Activated T-cell treated with anti-CD3 and anti-CD28 coated beads, Interleukin-2, amount 50 U/mL, for 72 hours (primary cell): ENCODE measurements around the gene MEP1B. TPM values are rescaled to one million over a fixed set of nuclear protein-coding genes. Genes with fewer than 3 reads are reported as not detected.
"Not testable (repeated sequence)": the region's sequence is repeated elsewhere in the genome, so short reads cannot be mapped to it uniquely, and the experiment has no call there.

Experiments used
- ATAC-seq, 2 donors: fragments of 150-1000 bp; cut with Tn5 transposase; replicated peaks in 1 of 2; 2 replicates each; pipeline ENCODE4 v1.10.0; 2021; ENCODE audit warnings: moderate library complexity in 2 of 2, mild to moderate bottlenecking in 1 of 2
- DNase-seq, 2 donors: peaks; one replicate each; pipeline ENCODE4 v3.0.0; 2021 to 2022; ENCODE audit warnings: mixed read lengths in 1 of 2
- H3K27ac Mint-ChIP-seq: one replicate; pipeline ENCODE4 v1.8.0; 2022; ENCODE audit warnings: mild to moderate bottlenecking, moderate library complexity, mixed read lengths
- H3K27me3 Mint-ChIP-seq: one replicate; pipeline ENCODE4 v1.8.0; 2022; ENCODE audit warnings: low read depth, mixed read lengths
- H3K36me3 Mint-ChIP-seq, 2 donors: one replicate each; pipeline ENCODE4 v1.8.0; 2022; ENCODE audit warnings: mixed read lengths in 2 of 2, mild to moderate bottlenecking in 1 of 2; ENCODE audit not compliant: insufficient read depth in 2 of 2
- H3K4me1 Mint-ChIP-seq: one replicate; pipeline ENCODE4 v1.8.0; 2022; ENCODE audit warnings: low read depth, mixed read lengths
- H3K4me3 Mint-ChIP-seq, 2 donors: one replicate each; pipeline ENCODE4 v1.8.0; 2022; ENCODE audit warnings: mild to moderate bottlenecking in 2 of 2, mixed read lengths in 2 of 2, moderate library complexity in 2 of 2
- H3K9me3 Mint-ChIP-seq, 2 donors: one replicate each; pipeline ENCODE4 v1.8.0; 2022; ENCODE audit warnings: mixed read lengths in 2 of 2
- total RNA-seq, 2 donors: library from RNA; stranded (reverse); gene quantifications; one replicate each; pipeline ENCODE4 v1.2.3, GENCODE V29; 2022

MEP1B gene
- total RNA-seq, 2 donors from 2014 or later, result not detected

DNA sequence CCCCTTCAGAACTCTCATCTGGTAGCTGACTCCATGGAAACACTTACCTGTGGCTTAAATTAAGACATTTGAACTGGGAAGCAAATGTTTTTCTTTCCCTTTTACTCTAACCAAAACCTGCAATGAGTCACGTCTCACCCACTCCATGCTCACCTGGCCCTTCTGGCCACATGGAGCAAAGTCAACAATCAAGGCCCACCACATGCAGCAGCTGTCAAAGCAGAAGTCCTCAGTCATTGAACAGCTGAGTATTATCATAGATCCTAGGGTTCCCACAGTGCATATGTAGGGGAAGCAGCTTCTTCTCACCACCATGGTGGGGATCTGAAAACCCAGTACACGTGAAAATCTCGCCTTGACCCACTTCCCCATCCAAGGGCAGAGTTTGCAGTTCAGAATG is 12.3 kb upstream of the MEP1B start:
- no peak overlapping the region for H3K4me3 Mint-ChIP-seq
- peaks cover 2 to 3% of the 10 kb centered on the region in 2 donors for H3K9me3 Mint-ChIP-seq
- no peaks in the 10 kb centered on the region for H3K36me3 Mint-ChIP-seq
- H3K27me3 Mint-ChIP-seq, result no peaks in the 10 kb centered on the region
- H3K27ac Mint-ChIP-seq, result no peak overlapping the region
- no peaks in the 10 kb centered on the region for H3K4me1 Mint-ChIP-seq
- no peak for DNase-seq
- ATAC-seq, result no peak

- peaks cover 6 to 8% of the 10 kb centered on the region in 2 donors for H3K9me3 Mint-ChIP-seq
- peaks cover 2% of the 10 kb centered on the region in 2 donors for H3K36me3 Mint-ChIP-seq
- DNase-seq (no peak), ATAC-seq (no peak)
- no peak overlapping the region for H3K4me3 Mint-ChIP-seq
- H3K27me3 Mint-ChIP-seq, result peaks cover 7% of the 10 kb centered on the region
- no peaks in the 10 kb centered on the region for H3K4me1 Mint-ChIP-seq
- H3K27ac Mint-ChIP-seq, result no peak overlapping the region
Measured at GRCh38 chr18:32183503-32183902, 6.3 kb upstream of the MEP1B start.

- H3K9me3 Mint-ChIP-seq, result no peaks in the 10 kb centered on the region
- H3K27me3 Mint-ChIP-seq, result peaks cover 18% of the 10 kb centered on the region
- H3K27ac Mint-ChIP-seq, result no peak overlapping the region
- no peaks in the 10 kb centered on the region for H3K36me3 Mint-ChIP-seq
- H3K4me1 Mint-ChIP-seq, result no peaks in the 10 kb centered on the region
- DNase-seq (no peak), ATAC-seq (no peak)
- no peak overlapping the region for H3K4me3 Mint-ChIP-seq
Measured at GRCh38 chr18:32190209-32190608, 370 bp downstream of the MEP1B start.

- Mint-ChIP-seq H3K4me3 (no peak overlapping the region), H3K36me3 (no peaks in the 10 kb centered on the region), H3K9me3 (no peaks in the 10 kb centered on the region), H3K27me3 (peaks cover 4% of the 10 kb centered on the region), H3K27ac (no peak overlapping the region), H3K4me1 (no peaks in the 10 kb centered on the region)
- no peak for ATAC-seq
- no peak for DNase-seq
Measured at GRCh38 chr18:32195881-32196815, 6.3 kb downstream of the MEP1B start.

DNA sequence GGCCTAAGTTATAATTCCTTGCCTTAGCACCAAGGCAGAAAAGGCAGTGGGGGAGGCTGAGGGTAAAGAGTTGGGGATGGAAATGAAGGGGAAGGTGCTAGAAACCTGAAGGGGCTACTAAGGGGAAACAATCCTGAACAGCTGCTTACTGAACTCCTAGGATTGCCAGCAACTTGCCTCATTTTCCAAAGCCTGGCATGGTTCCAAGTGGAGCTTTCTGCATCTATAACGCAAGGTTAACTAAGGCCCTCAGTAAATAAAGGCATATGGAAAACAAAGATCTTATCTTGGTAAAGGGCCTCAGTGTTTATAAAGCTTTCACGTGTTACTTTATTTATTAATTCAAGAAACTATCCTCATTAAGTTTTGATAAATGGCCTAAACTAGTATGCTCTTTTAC is 10.9 kb downstream of the MEP1B start:
- no peaks in the 10 kb centered on the region for H3K36me3 Mint-ChIP-seq
- ATAC-seq, result no peak
- DNase-seq, result no peak
- no peaks in the 10 kb centered on the region for H3K4me1 Mint-ChIP-seq
- H3K27ac Mint-ChIP-seq, result no peak overlapping the region
- H3K4me3 Mint-ChIP-seq, result no peak overlapping the region
- no peaks in the 10 kb centered on the region for H3K27me3 Mint-ChIP-seq
- H3K9me3 Mint-ChIP-seq, result no peaks in the 10 kb centered on the region

DNA sequence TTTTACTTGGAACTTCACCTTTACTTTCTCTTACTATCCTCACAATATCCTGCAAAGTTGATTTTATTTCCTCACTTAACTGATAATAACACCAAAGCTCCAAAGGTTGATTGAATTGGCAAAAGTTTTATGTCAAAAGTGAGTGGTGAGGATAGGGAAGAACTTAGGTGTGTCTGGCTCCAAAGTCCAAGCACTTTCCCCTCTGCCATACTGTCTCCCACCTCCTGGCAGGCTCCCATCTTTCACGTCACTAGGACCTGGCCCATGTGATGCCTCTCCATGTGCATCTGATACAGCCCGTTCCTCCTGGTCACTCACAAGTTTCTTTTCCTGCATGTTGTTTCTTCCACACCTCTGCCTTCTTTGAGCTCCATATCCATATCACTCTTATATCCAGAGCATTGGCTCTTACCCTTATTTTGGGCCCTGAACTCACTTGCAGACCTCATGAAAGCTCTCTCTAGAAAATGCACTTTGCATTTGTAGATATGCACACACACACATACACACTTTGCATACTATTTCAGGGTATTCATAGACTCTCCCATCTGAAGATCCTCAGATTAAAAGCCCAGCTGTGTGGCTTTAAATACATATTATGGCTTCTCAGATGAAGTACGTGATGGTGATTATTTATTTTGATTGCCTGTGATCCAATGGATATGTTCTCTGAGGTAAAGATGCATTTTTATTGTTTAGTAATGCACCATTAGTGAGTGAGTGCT is 12.3 kb downstream of the MEP1B start:
- H3K4me1 Mint-ChIP-seq, result no peaks in the 10 kb centered on the region
- DNase-seq (no peak), ATAC-seq (no peak)
- no peak overlapping the region for H3K4me3 Mint-ChIP-seq
- H3K27me3 Mint-ChIP-seq, result no peaks in the 10 kb centered on the region
- H3K27ac Mint-ChIP-seq, result no peak overlapping the region
- H3K36me3 Mint-ChIP-seq, result no peaks in the 10 kb centered on the region
- H3K9me3 Mint-ChIP-seq, result no peaks in the 10 kb centered on the region

- Mint-ChIP-seq H3K9me3 (no peaks in the 10 kb centered on the region), H3K36me3 (no peaks in the 10 kb centered on the region), H3K27me3 (no peaks in the 10 kb centered on the region), H3K27ac (no peak overlapping the region), H3K4me1 (no peaks in the 10 kb centered on the region), H3K4me3 (no peak overlapping the region)
- ATAC-seq, result no peak
- DNase-seq, result no peak
Measured at GRCh38 chr18:32208023-32208422, 18.2 kb downstream of the MEP1B start.

GRCh38 chr18:32208577-32208976 is 18.7 kb downstream of the MEP1B start:
- Mint-ChIP-seq H3K27me3 (no peaks in the 10 kb centered on the region), H3K36me3 (no peaks in the 10 kb centered on the region), H3K4me1 (no peaks in the 10 kb centered on the region), H3K4me3 (no peak overlapping the region), H3K27ac (no peak overlapping the region), H3K9me3 (no peaks in the 10 kb centered on the region)
- DNase-seq (no peak), ATAC-seq (no peak)

- no peaks in the 10 kb centered on the region for H3K27me3 Mint-ChIP-seq
Measured at GRCh38 chr18:32209685-32210445, 20.0 kb downstream of the MEP1B start.

GRCh38 chr18:32213693-32214092 is 23.9 kb downstream of the MEP1B start:
- Mint-ChIP-seq H3K9me3 (no peaks in the 10 kb centered on the region), H3K36me3 (no peaks in the 10 kb centered on the region)
- DNase-seq, result no peak

More at GRCh38 chr18:32209685-32210445, 20.0 kb downstream of the MEP1B start:
- ATAC-seq, result no peak
- Mint-ChIP-seq H3K27ac (no peak overlapping the region), H3K4me3 (no peak overlapping the region), H3K4me1 (no peaks in the 10 kb centered on the region), H3K36me3 (no peaks in the 10 kb centered on the region), H3K9me3 (no peaks in the 10 kb centered on the region)
- DNase-seq, result no peak

DNA sequence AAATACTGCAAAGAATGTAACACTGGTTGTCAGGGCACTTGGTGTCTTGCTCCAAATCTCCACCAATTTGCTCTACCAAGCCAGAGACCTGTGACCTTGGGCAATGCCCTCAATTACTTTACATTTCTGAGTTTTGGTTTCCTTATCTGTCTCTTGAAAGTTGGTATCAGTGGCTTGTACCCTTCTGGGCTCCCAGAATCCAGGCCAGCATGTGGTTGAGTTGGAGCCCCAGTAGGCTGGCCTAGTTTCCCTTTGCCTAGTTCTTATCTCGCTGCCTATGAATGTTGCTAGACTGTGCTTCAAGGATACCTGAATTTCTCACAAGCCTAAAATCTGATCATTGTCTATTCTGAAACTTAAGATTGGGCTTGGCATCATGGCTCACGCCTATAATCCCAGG is 26.6 kb downstream of the MEP1B start:
- Mint-ChIP-seq H3K36me3 (no peaks in the 10 kb centered on the region), H3K4me3 (no peak overlapping the region), H3K9me3 (no peaks in the 10 kb centered on the region), H3K4me1 (no peaks in the 10 kb centered on the region), H3K27me3 (peaks cover 6% of the 10 kb centered on the region), H3K27ac (no peak overlapping the region)
- DNase-seq (no peak), ATAC-seq (no peak)

More at GRCh38 chr18:32213693-32214092, 23.9 kb downstream of the MEP1B start:
- Mint-ChIP-seq H3K27me3 (no peaks in the 10 kb centered on the region), H3K27ac (no peak overlapping the region), H3K4me3 (no peak overlapping the region), H3K4me1 (no peaks in the 10 kb centered on the region)
- ATAC-seq, result no peak

DNA sequence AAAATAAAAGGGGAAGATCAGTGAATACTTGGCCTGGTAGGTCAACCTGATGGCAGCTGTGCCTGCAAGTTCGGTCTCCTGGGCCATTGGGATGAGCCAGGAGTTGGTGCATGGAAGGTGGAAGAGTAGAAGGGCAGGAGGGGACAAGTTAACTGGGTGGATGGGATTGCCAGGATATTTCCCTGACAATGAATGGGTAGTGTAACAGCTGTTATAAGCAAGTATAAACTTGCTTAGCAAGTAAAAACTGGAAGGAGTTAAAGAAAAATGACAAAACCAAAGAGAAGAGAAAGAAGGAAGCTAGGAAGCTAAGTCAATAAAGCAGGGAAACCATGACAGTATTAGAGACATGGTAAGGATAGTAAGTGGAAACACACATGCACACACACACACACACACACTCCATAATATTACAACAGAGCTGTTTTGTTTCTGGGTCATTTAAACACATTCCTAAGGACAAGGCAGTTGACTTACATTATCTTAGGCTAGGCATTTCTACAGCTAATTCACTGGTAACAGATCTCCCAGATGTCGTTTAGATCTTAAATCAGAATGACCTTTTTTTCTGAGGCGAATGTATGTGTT is 29.7 kb downstream of the MEP1B start:
- Mint-ChIP-seq H3K9me3 (no peaks in the 10 kb centered on the region), H3K4me1 (no peaks in the 10 kb centered on the region)

GRCh38 chr18:32233348-32233747 is 43.5 kb downstream of the MEP1B start:
- not testable (repeated sequence) for H3K27me3 Mint-ChIP-seq, H3K4me1 Mint-ChIP-seq, H3K4me3 Mint-ChIP-seq, H3K36me3 Mint-ChIP-seq, DNase-seq, H3K27ac Mint-ChIP-seq, H3K9me3 Mint-ChIP-seq, ATAC-seq

More for the DNA sequence above, 29.7 kb downstream of the MEP1B start:
- Mint-ChIP-seq H3K4me3 (no peak overlapping the region), H3K27ac (no peak overlapping the region), H3K36me3 (no peaks in the 10 kb centered on the region), H3K27me3 (peaks cover 6% of the 10 kb centered on the region)
- no peak for ATAC-seq
- no peak for DNase-seq
